Testis (tissue), 2 donors: Measurements from ENCODE around the gene HYAL1.

Experiments used
- POLR2A ChIP-seq: fragments of 450-650 bp; IDR thresholded peaks from one replicate; pipeline ENCODE4 v1.6.1; 2017; ENCODE audit warnings: antibody characterized with exemption, mild to moderate bottlenecking, moderate library complexity
- TF ChIP-seq, protein P1 (sequence below), 3 experiments: fragments of 450-650 bp in 2 of 3; fragments of 200-600 bp in 1 of 3; sonication (generic) in 1 of 3; IDR thresholded peaks; one replicate each; pipeline ENCODE4 v1.5.1; 2016 to 2019; ENCODE audit warnings: antibody characterized with exemption in 3 of 3, mild to moderate bottlenecking in 2 of 3, moderate library complexity in 1 of 3

DNA sequence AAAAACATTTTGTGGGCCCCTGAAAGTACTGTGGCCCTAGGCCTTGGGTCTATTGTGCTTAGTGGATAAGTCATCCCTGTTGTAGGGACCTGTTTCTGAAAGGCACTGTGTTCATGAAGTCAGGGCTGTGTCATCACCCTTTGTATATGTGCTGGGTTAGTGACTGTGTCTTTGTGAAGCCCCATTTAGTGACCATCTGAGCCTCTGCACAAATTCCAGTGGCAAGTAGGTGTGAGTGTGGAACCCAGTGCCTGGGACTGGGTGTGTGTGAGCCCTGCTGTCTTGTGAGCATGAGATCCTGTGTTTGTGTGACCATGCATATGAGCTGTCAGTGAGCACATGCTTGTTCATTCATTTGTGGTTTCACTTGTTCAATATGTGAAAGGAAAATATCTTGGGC is 1.2 kb upstream of the HYAL1 start:
- TF ChIP-seq, protein P1, sequence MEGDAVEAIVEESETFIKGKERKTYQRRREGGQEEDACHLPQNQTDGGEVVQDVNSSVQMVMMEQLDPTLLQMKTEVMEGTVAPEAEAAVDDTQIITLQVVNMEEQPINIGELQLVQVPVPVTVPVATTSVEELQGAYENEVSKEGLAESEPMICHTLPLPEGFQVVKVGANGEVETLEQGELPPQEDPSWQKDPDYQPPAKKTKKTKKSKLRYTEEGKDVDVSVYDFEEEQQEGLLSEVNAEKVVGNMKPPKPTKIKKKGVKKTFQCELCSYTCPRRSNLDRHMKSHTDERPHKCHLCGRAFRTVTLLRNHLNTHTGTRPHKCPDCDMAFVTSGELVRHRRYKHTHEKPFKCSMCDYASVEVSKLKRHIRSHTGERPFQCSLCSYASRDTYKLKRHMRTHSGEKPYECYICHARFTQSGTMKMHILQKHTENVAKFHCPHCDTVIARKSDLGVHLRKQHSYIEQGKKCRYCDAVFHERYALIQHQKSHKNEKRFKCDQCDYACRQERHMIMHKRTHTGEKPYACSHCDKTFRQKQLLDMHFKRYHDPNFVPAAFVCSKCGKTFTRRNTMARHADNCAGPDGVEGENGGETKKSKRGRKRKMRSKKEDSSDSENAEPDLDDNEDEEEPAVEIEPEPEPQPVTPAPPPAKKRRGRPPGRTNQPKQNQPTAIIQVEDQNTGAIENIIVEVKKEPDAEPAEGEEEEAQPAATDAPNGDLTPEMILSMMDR (IDR thresholded peaks at IDR 0.05): no peak
- no peak for TF ChIP-seq POLR2A
